IMR-90 (cell line): ENCODE data around the gene GNG12. TPM values are rescaled to one million over a fixed set of nuclear protein-coding genes. Genes with fewer than 3 reads are reported as not detected.

Experiments used
- ATAC-seq: fragments of 200-7000 bp; cut with Tn5 transposase; 2 replicates; pipeline ENCODE4 v1.9.1; 2020; ENCODE audit warnings: low read depth, mild to moderate bottlenecking, moderate library complexity
- BruUV-seq: library from RNA; stranded (reverse); fragments of 400-500 nt; replicated peaks from 2 replicates; lab custom pipeline; 2021; lab: Mats Ljungman, UMichigan
- CTCF ChIA-PET: fragments of 300-600 bp; formaldehyde crosslinking; extraction: SDS; loops from one replicate; lab custom pipeline; 2021; ENCODE audit warnings: antibody characterized with exemption; lab: Yijun Ruan, JAX
- POLR2A ChIA-PET: fragments of 300-600 bp; sonication (Branson Sonifier 250); formaldehyde crosslinking; loops from one replicate; lab custom pipeline; 2022; ENCODE audit warnings: antibody characterized with exemption; ENCODE audit not compliant: unreplicated experiment; lab: Charles Lee
- DNase-seq: peaks from one replicate; pipeline ENCODE4 v3.0.0; 2013
- H2AFZ ChIP-seq: replicated peaks from 2 replicates; pipeline ENCODE3; 2013; ENCODE audit warnings: low read length, mild to moderate bottlenecking; ENCODE audit not compliant: poor library complexity
- H2AK5ac ChIP-seq: 2 replicates; pipeline ENCODE4 v1.6.1; 2013; ENCODE audit warnings: low read depth, low read length, inconsistent platforms
- H2AK9ac ChIP-seq: replicated peaks from 2 replicates; pipeline ENCODE3; 2013; ENCODE audit warnings: mild to moderate bottlenecking, low read depth, low read length, moderate library complexity; ENCODE audit not compliant: poor library complexity
- H2BK120ac ChIP-seq: 2 replicates; pipeline ENCODE4 v1.6.1; 2013; ENCODE audit warnings: low read depth, low read length, inconsistent platforms
- H2BK15ac ChIP-seq: 3 replicates; pipeline ENCODE4 v1.6.1; 2013; ENCODE audit warnings: low read depth, low read length, inconsistent platforms
- H2BK20ac ChIP-seq: 2 replicates; pipeline ENCODE4 v1.6.1; 2013; ENCODE audit warnings: low read depth, mild to moderate bottlenecking, inconsistent platforms, low read length, moderate library complexity
- H2BK5ac ChIP-seq: 2 replicates; pipeline ENCODE4 v1.6.1; 2013; ENCODE audit warnings: mild to moderate bottlenecking, low read depth, low read length, inconsistent platforms; ENCODE audit not compliant: poor library complexity, severe bottlenecking
- H3K14ac ChIP-seq: replicated peaks from 2 replicates; pipeline ENCODE4 v1.6.1; 2013; ENCODE audit warnings: low read depth, low read length, inconsistent platforms
- H3K18ac ChIP-seq: 2 replicates; pipeline ENCODE4 v1.6.1; 2013; ENCODE audit warnings: low read depth, low read length, control low read depth
- H3K23ac ChIP-seq: 2 replicates; pipeline ENCODE4 v1.6.1; 2013; ENCODE audit warnings: low read depth, low read length, inconsistent platforms
- H3K27ac ChIP-seq: 2 replicates; pipeline ENCODE4 v1.5.1; 2013; ENCODE audit warnings: mild to moderate bottlenecking, control low read depth, low read length; ENCODE audit not compliant: insufficient read depth
- H3K27me3 ChIP-seq: 2 replicates; pipeline ENCODE4 v1.6.1; 2013; ENCODE audit warnings: low read length; ENCODE audit not compliant: control insufficient read depth, insufficient read depth
- H3K36me3 ChIP-seq: 2 replicates; pipeline ENCODE4 v1.6.1; 2013; ENCODE audit warnings: low read length, mixed read lengths; ENCODE audit not compliant: control insufficient read depth, insufficient read depth
- H3K4ac ChIP-seq: 2 replicates; pipeline ENCODE4 v1.6.1; 2013; ENCODE audit warnings: low read depth, low read length, inconsistent platforms
- H3K4me1 ChIP-seq: 2 replicates; pipeline ENCODE4 v1.6.1; 2013; ENCODE audit warnings: low read length, mixed read lengths; ENCODE audit not compliant: control insufficient read depth, insufficient read depth
- H3K4me2 ChIP-seq: 2 replicates; pipeline ENCODE4 v1.6.1; 2013; ENCODE audit warnings: low read depth, mild to moderate bottlenecking, control low read depth, low read length, moderate library complexity
- H3K4me3 ChIP-seq: 2 replicates; pipeline ENCODE4 v1.5.1; 2013; ENCODE audit warnings: low read depth, mild to moderate bottlenecking, control low read depth, low read length, moderate library complexity; ENCODE audit not compliant: insufficient read depth
- H3K56ac ChIP-seq: 2 replicates; pipeline ENCODE4 v1.6.1; 2013; ENCODE audit warnings: low read length, inconsistent platforms; ENCODE audit not compliant: insufficient read depth; ENCODE audit errors: extremely low read depth
- H3K79me1 ChIP-seq, 2 experiments: 2 replicates each; pipeline ENCODE4 v1.6.1; 2013; ENCODE audit warnings: low read length in 2 of 2, inconsistent platforms in 1 of 2, low read depth in 1 of 2
- H3K9ac ChIP-seq: 2 replicates; pipeline ENCODE4 v1.6.1; 2013; ENCODE audit warnings: low read depth, low read length, control low read depth
- H3K9me1 ChIP-seq: 2 replicates; pipeline ENCODE4 v1.6.1; 2013; ENCODE audit warnings: low read length, inconsistent platforms; ENCODE audit not compliant: insufficient read depth
- H3K9me3 ChIP-seq: 2 replicates; pipeline ENCODE4 v1.6.1; 2013; ENCODE audit warnings: low read length; ENCODE audit not compliant: control insufficient read depth, insufficient read depth
- H4K20me1 ChIP-seq: 2 replicates; pipeline ENCODE4 v1.6.1; 2013; ENCODE audit warnings: low read length, inconsistent platforms; ENCODE audit not compliant: insufficient read depth
- H4K5ac ChIP-seq: 2 replicates; pipeline ENCODE4 v1.6.1; 2013; ENCODE audit warnings: mild to moderate bottlenecking, low read depth, low read length, control low read depth
- H4K8ac ChIP-seq, 2 experiments: 2 replicates each; pipeline ENCODE4 v1.6.1; 2013; ENCODE audit warnings: low read depth in 2 of 2, low read length in 2 of 2, control low read depth in 1 of 2, inconsistent platforms in 1 of 2
- H4K91ac ChIP-seq: 2 replicates; pipeline ENCODE4 v1.6.1; 2013; ENCODE audit warnings: low read depth, low read length, inconsistent platforms; ENCODE audit not compliant: insufficient read depth
- BHLHE40 ChIP-seq: fragments of 150-350 bp; IDR thresholded peaks from 2 replicates; pipeline ENCODE4 v1.6.1; 2016; ENCODE audit warnings: mild to moderate bottlenecking, low read depth, low read length
- CEBPB ChIP-seq: IDR thresholded peaks from 2 replicates; pipeline ENCODE4 v1.6.1; 2012; ENCODE audit warnings: low read depth, low read length, improper control_type of control experiment
- CHD1 ChIP-seq: IDR thresholded peaks from 2 replicates; pipeline ENCODE4 v1.6.1; 2012; ENCODE audit warnings: low read depth, low read length, improper control_type of control experiment
- CTCF ChIP-seq: conservative IDR thresholded peaks from 2 replicates; pipeline ENCODE4 v1.5.1; 2012; ENCODE audit warnings: mild to moderate bottlenecking, low read depth, low read length, improper control_type of control experiment
- ELK1 ChIP-seq: fragments of 150-350 bp; IDR thresholded peaks from 2 replicates; pipeline ENCODE4 v1.6.1; 2016; ENCODE audit warnings: low read depth, mild to moderate bottlenecking, low read length, moderate library complexity, borderline replicate concordance
- FOS ChIP-seq: fragments of 150-350 bp; IDR thresholded peaks from 2 replicates; pipeline ENCODE4 v1.6.1; 2016; ENCODE audit warnings: low read depth, low read length
- MAFK ChIP-seq: IDR thresholded peaks from 2 replicates; pipeline ENCODE4 v1.6.1; 2012; ENCODE audit warnings: low read depth, low read length, improper control_type of control experiment
- MAZ ChIP-seq: IDR thresholded peaks from 2 replicates; pipeline ENCODE4 v1.6.1; 2012; ENCODE audit warnings: low read depth, mild to moderate bottlenecking, low read length, improper control_type of control experiment, moderate library complexity, borderline replicate concordance
- MXI1 ChIP-seq: IDR thresholded peaks from 2 replicates; pipeline ENCODE4 v1.6.1; 2012; ENCODE audit warnings: low read depth, mild to moderate bottlenecking, low read length, moderate library complexity, borderline replicate concordance
- NFE2L2 ChIP-seq: fragments of 150-350 bp; IDR thresholded peaks from 2 replicates; pipeline ENCODE4 v1.6.1; 2016; ENCODE audit warnings: low read depth, mild to moderate bottlenecking, low read length
- POLR2A ChIP-seq: IDR thresholded peaks from 2 replicates; pipeline ENCODE4 v1.6.1; 2012; ENCODE audit warnings: mild to moderate bottlenecking, low read depth, low read length
- RAD21 ChIP-seq: IDR thresholded peaks from 2 replicates; pipeline ENCODE4 v1.6.1; 2012; ENCODE audit warnings: low read length, improper control_type of control experiment
- RCOR1 ChIP-seq: IDR thresholded peaks from 2 replicates; pipeline ENCODE4 v1.6.1; 2012; ENCODE audit warnings: mild to moderate bottlenecking, low read length, improper control_type of control experiment; ENCODE audit not compliant: insufficient replicate concordance
- RFX5 ChIP-seq: IDR thresholded peaks from 2 replicates; pipeline ENCODE4 v1.8.0; 2012; ENCODE audit warnings: low read depth, mild to moderate bottlenecking, low read length, moderate library complexity
- SMC3 ChIP-seq: fragments of 150-350 bp; IDR thresholded peaks from 2 replicates; pipeline ENCODE4 v1.6.1; 2016; ENCODE audit warnings: low read depth, mild to moderate bottlenecking, antibody characterized with exemption, low read length, moderate library complexity
- USF2 ChIP-seq: fragments of 150-350 bp; IDR thresholded peaks from 2 replicates; pipeline ENCODE4 v1.6.1; 2017; ENCODE audit warnings: mild to moderate bottlenecking, antibody characterized with exemption, low read length, low read depth
- WGBS, 2 experiments: methylation state at CpG; one replicate each; pipeline versions ENCODE4 v1.1.5 to v1.1.7; 2013; ENCODE audit warnings: missing lambda C conversion rate in 2 of 2; ENCODE audit not compliant: insufficient read length in 1 of 2; ENCODE audit errors: extremely low coverage in 2 of 2; 5-methylcytosine and 5-hydroxymethylcytosine counted together
- dilution Hi-C: fragments of 300-500 bp; cut with HindIII; formaldehyde crosslinking; loops from one replicate; pipeline ENCODE4 v1.14.3; 2018; ENCODE audit warnings: low sequenced_read_pairs; ENCODE audit not compliant: unreplicated experiment
- in situ Hi-C: fragments of 300-500 bp; cut with MboI; formaldehyde crosslinking; loops from 3 replicates; pipeline ENCODE4 v1.14.3; 2019; ENCODE audit warnings: low sequenced_read_pairs, inconsistent platforms, mixed read lengths
- intact Hi-C: fragments of 100-400 bp; cut with micrococcal nuclease; formaldehyde crosslinking; loops from 2 replicates; pipeline ENCODE4 v1.10.0; 2022
- polyA plus RNA-seq, 3 experiments: library from polyadenylated mRNA; depleted of rRNA; stranded (reverse); fragments of >200 nt; gene quantifications; 2 replicates each; pipeline ENCODE4 v1.2.3, GENCODE V29; 2012; ENCODE audit warnings: low replicate concordance in 1 of 3
- total RNA-seq: library from RNA; depleted of rRNA; stranded (reverse); fragments of >200 nt; gene quantifications from 2 replicates; pipeline ENCODE4 v1.2.3, GENCODE V29; 2012

The GNG12 gene
- total and polyA plus RNA-seq, 2 of the 4 experiments (the other 2 are of a cell fraction), result 92.3 to 132 TPM

- in situ Hi-C loops, result no loop called here
- no peak overlapping the region for H2AFZ ChIP-seq
- no peak overlapping the region for H3K27ac ChIP-seq
- no peak overlapping the region for H2BK15ac ChIP-seq
- no peak for ATAC-seq
- no peak overlapping the region for H2BK20ac ChIP-seq
- H3K9ac ChIP-seq, result no peak overlapping the region
- no peaks in the 10 kb centered on the region for H3K9me1 ChIP-seq
- no peak overlapping the region for H2AK9ac ChIP-seq
- H2BK5ac ChIP-seq, result no peak overlapping the region
- no peak overlapping the region for H3K4me2 ChIP-seq
- H3K56ac ChIP-seq, result no peak overlapping the region
- TF ChIP-seq POLR2A (no peak), NFE2L2 (no peak), BHLHE40 (no peak), RAD21 (no peak), USF2 (no peak), FOS (no peak), RCOR1 (no peak), CTCF (no peak), ELK1 (no peak), SMC3 (no peak), RFX5 (no peak), MXI1 (no peak), CEBPB (no peak), MAZ (no peak), MAFK (no peak), CHD1 (no peak)
- no peak overlapping the region for H3K4me3 ChIP-seq
- H3K27me3 ChIP-seq, result no peaks in the 10 kb centered on the region
- no peaks in the 10 kb centered on the region for H3K36me3 ChIP-seq
- BruUV-seq, result no TSS peak
- no peaks in the 10 kb centered on the region for H3K4me1 ChIP-seq
- no peak overlapping the region; the same call in 1 of the 2 replicates for H3K18ac ChIP-seq
- intact Hi-C loops, result no loop called here
- no peak overlapping the region for H3K14ac ChIP-seq
- H4K91ac ChIP-seq, result no peak overlapping the region
- H4K8ac ChIP-seq, result no peak overlapping the region
- no peak overlapping the region for H2AK5ac ChIP-seq
- H3K23ac ChIP-seq, result no peak overlapping the region
- H3K79me1 ChIP-seq, result no peaks in the 10 kb centered on the region
- ChIA-PET CTCF (no interaction called here), POLR2A (no interaction called here)
- H3K4ac ChIP-seq, result no peak overlapping the region
- H3K9me3 ChIP-seq, result peaks cover 5% of the 10 kb centered on the region
- dilution Hi-C loops, result no loop called here
- H4K5ac ChIP-seq, result no peak overlapping the region
- WGBS, 2 experiments, result no CpG with 5 or more reads among the region's 2 CpGs
- no peak for DNase-seq
- no peaks in the 10 kb centered on the region for H4K20me1 ChIP-seq
- H2BK120ac ChIP-seq, result no peak overlapping the region
Observed at GRCh38 chr1:67874501-67875111, 41.3 kb upstream of the GNG12 start.
